Measurements from ENCODE around the gene FOXA3. TPM values are rescaled to one million over a fixed set of nuclear protein-coding genes. Genes with fewer than 3 reads are reported as not detected.

Gene FOXA3
- total and polyA plus RNA-seq, 10 of the 15 experiments (the other 5 are each of a cell fraction or from before 2014, with no cell fraction given): 0.04 to 0.83 (median 0.11) TPM; not detected in 5

DNA sequence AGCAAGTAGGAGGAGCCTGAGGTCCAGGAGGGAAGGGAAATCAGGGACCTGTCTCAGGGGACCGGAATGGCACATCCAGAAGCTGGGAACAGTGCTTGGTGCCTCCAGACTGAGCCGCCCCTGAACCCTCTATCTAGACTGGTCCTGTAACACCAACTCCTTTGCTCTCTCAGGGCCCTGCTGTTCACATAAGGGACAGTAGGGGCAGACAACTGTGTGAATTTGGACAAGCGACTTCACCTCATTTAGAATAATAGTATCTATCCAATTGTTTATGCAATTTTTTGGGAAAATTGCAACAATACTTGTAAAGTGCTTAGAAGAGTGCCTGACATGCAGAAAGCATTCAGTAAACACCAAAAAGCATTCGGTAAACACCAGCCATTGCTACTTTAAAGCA is 15.2 kb upstream of the FOXA3 start:
- 98% methylated on average over 4 of the region's 4 CpGs for WGBS (ENCODE audit: insufficient coverage, insufficient replicate concordance, low lambda C conversion rate, missing lambda C conversion rate)
- intact Hi-C loops (cut with micrococcal nuclease; ENCODE audit: unreplicated experiment) (no loop called here), in situ Hi-C loops (cut with MboI) (no loop called here)
- Histone ChIP-seq H3K4me1 (ENCODE audit: control insufficient read depth, insufficient read depth, low read length) (no peaks in the 10 kb centered on the region), H3K9ac (ENCODE audit: control insufficient read depth, insufficient read depth, low read length) (no peak overlapping the region), H3K79me2 (ENCODE audit: control insufficient read depth, insufficient read depth, low read length) (no peaks in the 10 kb centered on the region), H3K27me3 (replicated peaks in 1 of 2; ENCODE audit: control insufficient read depth in 2 of 2, insufficient read depth in 2 of 2, low read length in 1 of 2) (no peaks in the 10 kb centered on the region), H3K9me3 (replicated peaks; ENCODE audit: control insufficient read depth, insufficient read depth, low read length) (no peaks in the 10 kb centered on the region), H3K4me2 (ENCODE audit: control insufficient read depth, insufficient read depth) (no peak overlapping the region), H3K4me3 (no peak overlapping the region), H3K27ac (ENCODE audit: control insufficient read depth, insufficient read depth) (no peak overlapping the region), H2AFZ (ENCODE audit: control insufficient read depth, low read depth, low read length) (no peak overlapping the region), H3K36me3 (ENCODE audit: control insufficient read depth in 2 of 2, insufficient read depth in 2 of 2, low read length in 1 of 2) (peaks cover 31 to 43% of the 10 kb centered on the region in 2 experiments), H4K20me1 (ENCODE audit: control insufficient read depth, insufficient read depth) (no peaks in the 10 kb centered on the region)
- RAD21 ChIA-PET (ENCODE audit: unreplicated experiment): no interaction called here
- TF ChIP-seq, protein P1, sequence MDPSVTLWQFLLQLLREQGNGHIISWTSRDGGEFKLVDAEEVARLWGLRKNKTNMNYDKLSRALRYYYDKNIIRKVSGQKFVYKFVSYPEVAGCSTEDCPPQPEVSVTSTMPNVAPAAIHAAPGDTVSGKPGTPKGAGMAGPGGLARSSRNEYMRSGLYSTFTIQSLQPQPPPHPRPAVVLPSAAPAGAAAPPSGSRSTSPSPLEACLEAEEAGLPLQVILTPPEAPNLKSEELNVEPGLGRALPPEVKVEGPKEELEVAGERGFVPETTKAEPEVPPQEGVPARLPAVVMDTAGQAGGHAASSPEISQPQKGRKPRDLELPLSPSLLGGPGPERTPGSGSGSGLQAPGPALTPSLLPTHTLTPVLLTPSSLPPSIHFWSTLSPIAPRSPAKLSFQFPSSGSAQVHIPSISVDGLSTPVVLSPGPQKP (IDR thresholded peaks at IDR 0.05; ENCODE audit: low read depth, low read length): no peak
- TF ChIP-seq CBX3 (IDR thresholded peaks at IDR 0.05; ENCODE audit: borderline replicate concordance, low read depth) (no peak), ZNF217 (IDR thresholded peaks at IDR 0.05) (no peak), ZNF687 (IDR thresholded peaks at IDR 0.05) (no peak)
- TF ChIP-seq, protein P2, sequence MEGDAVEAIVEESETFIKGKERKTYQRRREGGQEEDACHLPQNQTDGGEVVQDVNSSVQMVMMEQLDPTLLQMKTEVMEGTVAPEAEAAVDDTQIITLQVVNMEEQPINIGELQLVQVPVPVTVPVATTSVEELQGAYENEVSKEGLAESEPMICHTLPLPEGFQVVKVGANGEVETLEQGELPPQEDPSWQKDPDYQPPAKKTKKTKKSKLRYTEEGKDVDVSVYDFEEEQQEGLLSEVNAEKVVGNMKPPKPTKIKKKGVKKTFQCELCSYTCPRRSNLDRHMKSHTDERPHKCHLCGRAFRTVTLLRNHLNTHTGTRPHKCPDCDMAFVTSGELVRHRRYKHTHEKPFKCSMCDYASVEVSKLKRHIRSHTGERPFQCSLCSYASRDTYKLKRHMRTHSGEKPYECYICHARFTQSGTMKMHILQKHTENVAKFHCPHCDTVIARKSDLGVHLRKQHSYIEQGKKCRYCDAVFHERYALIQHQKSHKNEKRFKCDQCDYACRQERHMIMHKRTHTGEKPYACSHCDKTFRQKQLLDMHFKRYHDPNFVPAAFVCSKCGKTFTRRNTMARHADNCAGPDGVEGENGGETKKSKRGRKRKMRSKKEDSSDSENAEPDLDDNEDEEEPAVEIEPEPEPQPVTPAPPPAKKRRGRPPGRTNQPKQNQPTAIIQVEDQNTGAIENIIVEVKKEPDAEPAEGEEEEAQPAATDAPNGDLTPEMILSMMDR (IDR thresholded peaks at IDR 0.05 in 2 of 3, conservative IDR thresholded peaks at IDR 0.05 in 1 of 3; ENCODE audit: control insufficient read depth in 2 of 3, extremely low read depth in 1 of 3, insufficient read depth in 1 of 3, low read depth in 3 of 3, low read length in 3 of 3): peak; percentile 4 to 46 (median 41); a peak in 4 of 6 replicates
- ATAC-seq (peak; percentile 68), FAIRE-seq (no peak), DNase-seq (ENCODE audit: low read depth, low spot score) (no peak)
- no TSS peak for BruUV-seq (replicated peaks)
- CTCF ChIA-PET: interaction anchor here (1.0 to 1.5 kb wide), 2 partner anchors 16 to 32 kb away, joined by 3 read pairs; partner anchors contain the start of gene FOXA3
- POLR2A ChIA-PET: no interaction called here
- SMC1A ChIA-PET (ENCODE audit: uncharacterized antibody, unreplicated experiment): interaction anchor here (0.8 kb wide), 1 partner anchor 54 kb away, joined by 3 read pairs; no protein-coding TSS in a partner anchor

Measured in GM12878 (cell line).